IPS-NIHi7 (cell line): ENCODE measurements around the gene HBS1L.

Experiments
- DNase-seq: peaks from one replicate; pipeline ENCODE4 v3.0.0; 2012; ENCODE audit warnings: mixed read lengths; ENCODE audit errors: extremely low spot score

Gene HBS1L

DNA sequence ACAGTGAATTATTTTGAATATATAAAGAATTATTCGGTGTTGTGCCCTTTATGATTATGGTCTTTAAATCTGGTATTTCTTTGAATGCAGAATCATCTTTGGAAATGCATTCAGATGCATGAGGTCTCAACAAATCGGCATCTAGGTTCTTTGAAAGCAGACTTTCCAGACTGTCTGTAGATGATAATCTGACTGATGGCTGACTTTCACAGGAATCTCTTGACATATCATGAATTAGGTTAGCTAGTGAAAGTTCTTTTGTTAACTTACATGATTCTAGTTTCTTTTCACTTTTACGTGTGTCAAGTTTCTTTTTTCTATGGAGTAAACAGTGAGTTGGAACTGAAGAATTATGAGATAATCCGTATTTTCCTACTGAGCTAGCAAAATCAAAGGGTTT is 17.1 kb downstream of the HBS1L start:
- DNase-seq = no peak

DNA sequence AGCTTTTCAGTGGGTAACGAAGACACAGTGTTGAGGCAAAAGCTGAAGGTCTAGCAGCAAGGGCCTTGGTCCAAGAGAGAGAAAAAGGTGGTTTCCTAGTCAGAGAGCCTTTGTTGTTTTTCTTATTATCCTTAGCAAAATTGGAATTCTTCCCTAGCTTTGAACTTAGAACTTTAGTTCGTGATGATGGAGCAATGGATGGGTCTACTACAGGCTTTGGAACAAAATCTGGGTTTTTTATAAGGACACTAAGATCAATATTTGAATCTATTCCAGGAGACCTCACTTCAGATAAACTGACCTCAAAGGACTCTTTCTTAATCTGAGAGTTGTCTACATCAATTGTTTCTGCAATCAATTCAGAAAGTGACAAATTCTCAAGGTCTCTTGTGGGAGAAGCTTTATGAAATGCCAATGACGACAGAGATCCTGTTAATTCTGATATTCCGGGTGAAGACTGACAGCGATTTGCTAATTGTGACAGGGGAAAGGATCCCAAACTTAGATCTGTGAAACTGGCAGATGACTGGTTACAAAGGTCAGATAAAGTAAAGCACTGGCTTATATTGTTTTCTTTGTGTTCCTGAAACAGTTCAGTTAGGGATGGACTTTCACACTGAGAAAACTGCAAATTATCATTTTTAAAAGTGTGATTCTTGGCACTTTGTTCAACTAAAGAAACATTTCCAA is 17.7 kb downstream of the HBS1L start:
- DNase-seq = no peak

DNA sequence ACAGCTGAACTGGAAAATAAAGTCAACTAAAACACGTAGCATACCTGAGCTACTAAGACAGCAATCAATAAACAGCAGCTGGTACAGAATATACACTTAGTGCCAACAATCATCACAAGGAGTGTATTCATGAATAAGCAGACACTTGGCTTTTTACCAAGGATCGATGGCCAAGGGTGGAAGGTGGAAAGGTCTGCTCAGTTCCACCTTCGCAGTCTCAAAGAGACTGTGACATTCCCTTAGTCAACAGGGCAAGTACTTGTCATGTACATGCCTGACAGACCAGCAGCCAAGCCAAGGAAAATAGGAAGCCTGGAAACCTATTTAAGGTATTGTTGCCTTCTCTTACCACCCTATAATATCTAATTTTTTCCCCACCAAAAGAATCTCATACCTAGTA is 21.4 kb downstream of the HBS1L start:
- DNase-seq = no peak

DNA sequence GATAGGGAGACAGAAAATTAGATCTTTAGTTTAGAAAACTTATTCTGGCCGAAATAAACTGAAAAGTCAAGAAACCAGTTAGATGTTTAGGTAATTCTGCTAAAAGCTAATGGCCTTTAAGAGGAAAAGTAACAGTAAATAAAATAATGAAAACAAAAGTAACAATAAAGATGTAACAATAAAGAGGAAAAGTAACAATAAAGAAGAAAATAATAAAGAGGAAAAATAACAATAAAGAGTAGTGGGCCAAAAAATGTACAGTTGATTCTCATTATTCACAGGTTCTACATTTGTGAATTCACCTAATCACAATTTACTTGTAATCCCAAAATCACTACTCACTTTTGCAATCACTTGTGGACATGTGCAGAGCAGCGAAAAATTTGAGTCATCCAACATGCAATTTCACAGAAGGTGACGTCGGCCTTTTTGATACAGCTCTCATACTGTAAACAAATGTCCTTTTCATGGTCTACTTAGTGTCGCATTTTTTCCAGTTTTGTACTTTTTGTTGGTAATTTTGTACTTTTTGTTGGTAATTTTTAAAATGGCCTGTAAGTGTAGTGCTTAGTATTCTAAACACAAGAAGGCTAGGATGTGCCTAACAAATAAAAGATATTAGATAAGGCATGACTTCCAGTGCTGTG is 24.0 kb downstream of the HBS1L start:
- no peak for DNase-seq

DNA sequence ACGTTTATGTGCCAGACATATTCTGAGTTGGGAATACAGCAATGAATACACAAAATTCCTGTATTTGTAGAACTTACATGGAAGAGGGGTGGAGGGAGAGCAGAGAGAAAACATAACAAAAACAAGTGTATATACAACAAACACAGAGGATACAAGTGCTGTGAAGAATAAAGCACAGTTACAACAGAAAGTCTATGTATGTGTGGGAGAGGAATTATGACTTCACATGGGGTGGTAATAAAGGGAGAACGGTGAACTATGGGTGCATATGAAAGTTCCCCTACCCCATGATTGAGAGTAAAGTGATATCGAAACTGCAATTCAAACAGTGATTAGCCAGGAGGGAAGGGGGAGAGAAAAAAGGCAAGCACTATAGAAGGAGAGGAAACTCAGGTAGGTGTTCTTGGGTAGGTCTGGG is 24.6 kb downstream of the HBS1L start:
- no peak for DNase-seq

DNA sequence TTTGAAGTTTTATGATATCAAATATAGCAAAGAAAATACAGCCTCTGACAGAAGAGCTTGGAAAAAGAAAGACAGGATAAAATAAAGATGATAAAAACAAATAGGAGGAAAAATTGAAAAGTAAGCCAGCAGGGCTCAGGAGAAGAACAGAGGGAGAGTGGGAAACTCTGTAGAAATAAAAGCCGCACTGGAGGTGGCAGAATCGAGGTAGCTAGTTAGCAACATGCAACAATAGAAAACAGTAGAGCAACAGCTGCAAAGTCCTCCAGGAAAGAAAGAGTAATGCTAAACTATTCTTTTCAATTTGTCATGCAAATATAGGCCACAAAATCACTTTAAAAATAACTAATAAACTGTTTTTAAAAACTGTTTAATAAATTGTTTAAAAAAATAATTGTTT is 28.8 kb downstream of the HBS1L start:
- DNase-seq = peak; percentile 18

DNA sequence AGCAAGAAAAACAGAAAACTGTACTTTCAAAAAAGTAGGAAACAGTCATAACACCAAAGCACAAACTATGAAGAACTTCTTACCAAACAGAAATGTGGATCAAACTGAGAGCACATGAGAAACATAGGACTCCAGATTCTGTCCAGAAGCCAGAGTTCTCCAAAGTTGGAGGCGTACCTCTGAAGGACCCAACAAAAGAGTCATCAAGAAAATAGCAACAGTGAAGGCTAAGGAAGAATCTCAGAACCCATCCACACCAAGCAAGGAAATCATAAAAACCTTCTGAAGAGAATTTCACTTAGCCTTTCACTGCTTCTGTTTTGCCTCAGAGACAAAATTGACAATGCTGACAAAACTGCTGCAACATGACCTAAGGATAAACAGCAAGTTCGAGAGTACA is 29.4 kb downstream of the HBS1L start:
- DNase-seq = no peak

DNA sequence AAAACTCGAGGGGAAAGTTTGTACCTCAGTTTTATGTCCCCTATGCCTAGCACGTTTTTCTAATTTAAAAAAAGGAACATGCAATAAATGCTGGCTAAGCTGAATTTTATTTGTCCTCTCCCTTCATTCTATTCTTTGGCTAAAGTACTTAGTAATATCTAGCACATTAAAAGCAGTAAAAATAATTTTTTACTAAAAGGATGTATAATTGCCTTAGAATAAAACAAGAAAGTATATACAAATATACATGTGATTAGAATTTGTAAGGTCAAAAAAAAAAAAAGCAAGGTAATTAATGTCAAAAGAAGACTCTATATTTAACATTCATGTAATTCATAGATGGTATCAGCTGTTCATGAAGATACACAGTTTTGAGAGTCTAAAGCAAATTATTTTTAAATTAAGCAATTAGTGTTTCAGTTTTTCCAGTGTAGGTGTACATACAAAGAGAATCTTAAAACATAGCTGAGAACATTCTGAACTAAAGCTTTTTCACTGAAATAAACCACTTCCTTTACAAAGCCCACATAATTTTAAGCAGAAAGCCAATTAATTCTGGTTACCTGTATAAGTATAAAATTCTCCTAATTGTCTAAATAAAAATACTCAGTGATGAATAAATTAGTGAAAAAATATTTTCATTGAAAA is 32.4 kb downstream of the HBS1L start:
- no peak for DNase-seq

DNA sequence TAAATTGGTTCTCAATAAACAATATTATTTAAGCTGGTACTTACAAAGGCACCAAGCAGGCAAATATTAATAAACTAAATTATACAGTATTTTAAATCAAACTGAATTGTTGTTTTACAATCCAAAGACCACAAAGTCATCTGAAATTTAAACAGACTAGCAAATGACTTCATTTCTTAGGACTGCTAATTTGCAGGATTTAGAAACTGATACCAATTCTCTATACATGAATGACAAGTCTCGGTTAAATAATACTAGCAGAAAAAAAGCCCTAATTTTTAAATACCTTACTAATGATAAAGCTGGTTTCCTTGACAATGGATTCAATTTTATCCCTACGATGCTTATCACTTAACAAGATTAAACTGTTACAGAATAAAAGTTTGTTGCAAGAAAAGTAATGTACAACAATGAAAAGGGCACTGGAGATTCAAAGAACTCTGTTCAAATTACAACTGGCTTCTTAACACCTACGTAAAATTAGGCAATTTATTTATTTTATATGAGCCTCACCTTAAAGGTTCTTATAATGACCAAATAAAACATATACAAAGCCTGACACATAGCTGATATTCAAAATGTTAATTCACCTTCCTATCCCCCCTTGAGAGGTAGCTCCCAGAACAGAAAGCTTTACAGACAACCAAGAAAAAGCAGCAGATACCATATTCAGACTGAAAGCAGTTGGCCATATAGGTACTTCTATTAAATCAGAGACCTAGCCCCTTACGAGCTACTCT is 33.1 kb downstream of the HBS1L start:
- no peak for DNase-seq

DNA sequence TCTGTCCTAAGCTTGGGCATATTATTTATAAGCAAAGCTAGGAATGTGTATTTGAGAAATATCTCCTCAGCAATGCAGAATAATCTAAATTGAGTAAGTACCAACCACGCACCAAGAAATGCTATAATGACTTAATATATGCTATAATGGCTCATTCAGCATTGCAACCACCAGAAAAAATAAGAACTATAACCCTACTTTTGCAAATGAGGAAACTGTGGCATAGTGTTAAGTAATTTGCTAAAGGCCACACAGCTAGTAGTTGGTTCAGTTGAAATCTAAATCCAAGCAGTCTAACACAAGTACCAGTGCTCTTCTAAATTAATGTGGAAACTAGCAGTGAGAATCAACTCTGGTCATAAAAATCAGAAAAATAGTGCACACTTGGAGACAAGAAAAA is 35.7 kb downstream of the HBS1L start:
- DNase-seq = no peak

DNA sequence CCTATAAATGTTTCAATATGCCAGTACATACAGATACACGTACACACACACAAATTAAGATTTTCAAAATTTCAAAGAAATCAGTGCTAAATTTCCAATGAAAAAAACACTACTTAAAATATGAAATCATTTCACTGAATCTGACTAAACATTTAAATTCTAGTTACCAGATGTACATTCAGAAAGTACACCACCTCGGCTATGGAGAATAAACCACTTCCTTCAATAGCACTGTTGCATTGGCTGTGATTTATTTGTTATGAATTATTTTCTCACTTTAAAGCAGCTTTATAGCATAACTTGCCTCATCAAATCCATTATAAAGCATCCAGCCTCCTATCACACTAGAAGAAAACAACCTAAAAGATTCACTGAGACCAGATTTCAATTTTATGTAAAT is 36.6 kb downstream of the HBS1L start:
- DNase-seq = no peak

DNA sequence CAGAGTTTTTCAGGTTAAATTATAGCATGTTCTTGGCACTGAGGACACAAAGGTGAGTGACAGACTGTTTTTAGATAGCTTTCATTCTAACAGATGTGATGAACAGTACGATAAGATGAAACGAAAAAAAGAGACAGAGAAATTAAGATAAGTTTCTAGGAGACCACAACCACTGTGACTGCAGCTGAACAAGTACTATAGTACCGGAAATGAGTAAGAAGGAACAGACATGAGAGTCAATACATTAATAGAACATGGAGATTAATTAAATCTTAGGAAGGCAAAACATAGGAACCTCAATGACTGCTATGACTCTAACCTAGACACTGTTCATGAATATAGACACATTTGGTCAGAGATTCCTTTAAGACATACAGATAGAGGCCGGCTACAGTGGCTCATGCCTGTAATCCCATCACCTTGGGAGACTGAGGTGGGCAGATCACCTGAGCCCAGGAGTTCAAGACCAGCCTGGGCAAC is 40.2 kb downstream of the HBS1L start:
- DNase-seq = no peak

DNA sequence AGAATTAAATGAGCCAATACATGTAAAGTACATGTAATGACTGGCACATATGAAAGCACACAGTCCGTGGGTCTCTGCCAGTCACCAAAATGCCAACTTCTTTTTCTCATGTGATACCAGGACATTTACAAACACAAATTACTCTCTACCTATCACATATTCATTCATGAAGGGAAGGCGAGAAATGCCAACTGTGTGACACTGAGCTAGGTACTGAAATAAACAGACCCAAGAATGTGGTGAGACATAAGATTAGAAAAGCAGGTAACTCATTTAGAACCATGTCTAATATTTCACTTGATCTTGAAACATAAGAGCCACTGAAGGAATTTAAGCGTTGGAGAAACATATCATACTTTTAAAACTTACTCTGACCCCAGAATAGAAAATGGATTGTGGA is 41.4 kb downstream of the HBS1L start:
- DNase-seq = no peak

DNA sequence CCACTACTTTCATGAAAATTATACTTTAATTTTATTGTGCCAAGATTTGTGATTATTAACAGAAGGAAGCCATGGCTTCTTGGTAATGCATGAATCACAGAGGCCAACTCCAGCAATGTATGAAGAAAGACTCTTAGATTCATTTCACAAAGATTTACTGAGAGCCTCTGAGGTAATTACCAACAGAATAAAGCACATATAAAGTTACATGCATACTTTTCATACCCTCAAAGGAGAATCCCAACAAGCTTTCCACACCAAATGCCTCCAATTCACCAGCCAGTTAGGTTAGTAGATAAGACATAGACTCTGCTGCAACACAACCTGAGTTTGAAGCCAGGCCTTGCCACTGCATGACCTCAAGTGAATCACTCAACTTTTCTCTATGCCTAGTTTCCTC is 41.9 kb downstream of the HBS1L start:
- DNase-seq = no peak

DNA sequence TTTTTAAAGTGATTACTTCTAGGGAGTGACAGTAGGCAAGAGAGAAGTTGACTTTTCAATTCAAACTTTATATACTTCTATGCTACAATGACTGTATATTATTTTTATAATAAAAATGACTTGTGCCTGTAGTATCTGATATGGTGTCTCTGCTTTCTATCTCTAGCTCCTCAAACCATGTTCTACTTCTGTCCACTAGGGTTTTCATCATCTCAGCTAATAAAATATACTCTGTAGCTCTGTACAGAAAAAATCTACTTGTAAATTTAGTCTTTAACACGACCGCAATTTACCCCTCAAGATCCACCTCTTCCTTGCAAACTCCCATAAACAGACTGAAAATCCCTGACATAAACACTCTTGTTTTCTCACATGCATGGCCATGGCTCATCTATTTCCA is 42.3 kb downstream of the HBS1L start:
- DNase-seq = no peak

DNA sequence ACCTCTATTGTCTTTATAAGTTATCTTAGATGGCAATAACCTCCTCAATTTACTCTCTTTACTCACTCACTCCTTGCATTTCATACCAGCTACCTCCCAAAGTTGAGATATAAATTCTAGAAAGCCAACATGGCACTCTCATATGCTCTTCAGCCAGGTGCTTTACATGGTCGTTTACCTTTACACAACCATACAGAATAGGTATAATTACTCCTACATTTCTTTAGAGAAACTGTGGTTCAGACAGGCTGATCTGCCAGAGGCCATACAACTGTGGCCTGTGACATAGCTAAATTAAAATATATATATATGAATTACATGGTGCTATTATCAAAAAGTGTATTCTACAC is 45.7 kb downstream of the HBS1L start:
- no peak for DNase-seq

DNA sequence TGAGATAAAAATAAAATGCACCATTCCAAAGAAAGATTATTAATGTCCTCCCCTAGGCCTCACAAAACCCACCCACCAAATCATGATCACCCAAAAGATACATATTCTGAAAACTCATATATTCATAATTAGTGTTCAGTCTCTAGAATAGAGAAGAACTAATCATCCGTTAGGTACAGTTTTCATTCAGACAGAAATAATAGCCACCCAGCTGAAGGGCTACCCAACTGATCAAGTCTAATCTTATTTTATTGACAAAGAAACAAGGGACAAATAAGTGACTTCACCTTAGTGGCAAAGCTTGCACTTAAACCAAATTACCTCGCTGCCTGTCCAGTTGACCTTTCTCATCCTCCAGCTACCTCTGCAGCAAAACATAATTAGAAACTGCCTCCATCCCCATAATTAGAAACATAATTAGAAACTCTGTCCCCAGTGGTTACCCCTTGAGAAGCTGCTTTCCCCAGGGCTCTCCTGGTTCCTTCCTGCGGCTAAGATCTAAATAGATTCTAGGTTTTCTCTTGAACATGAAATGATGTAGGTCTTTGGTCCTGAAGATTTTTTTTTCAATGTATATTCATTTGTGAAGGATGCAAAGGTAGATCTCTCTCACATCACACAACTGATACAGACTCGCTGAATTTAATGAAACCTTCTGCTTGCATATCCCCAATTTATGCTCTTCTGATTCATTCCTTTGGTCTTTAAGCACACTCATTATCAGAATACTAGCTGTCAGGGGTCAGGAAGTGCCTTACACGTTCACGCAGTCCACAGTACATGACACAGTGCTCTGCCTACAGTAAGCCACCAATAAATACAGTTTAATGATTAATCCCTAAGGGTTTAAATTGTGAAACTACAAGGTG is 46.3 kb downstream of the HBS1L start:
- no peak for DNase-seq

DNA sequence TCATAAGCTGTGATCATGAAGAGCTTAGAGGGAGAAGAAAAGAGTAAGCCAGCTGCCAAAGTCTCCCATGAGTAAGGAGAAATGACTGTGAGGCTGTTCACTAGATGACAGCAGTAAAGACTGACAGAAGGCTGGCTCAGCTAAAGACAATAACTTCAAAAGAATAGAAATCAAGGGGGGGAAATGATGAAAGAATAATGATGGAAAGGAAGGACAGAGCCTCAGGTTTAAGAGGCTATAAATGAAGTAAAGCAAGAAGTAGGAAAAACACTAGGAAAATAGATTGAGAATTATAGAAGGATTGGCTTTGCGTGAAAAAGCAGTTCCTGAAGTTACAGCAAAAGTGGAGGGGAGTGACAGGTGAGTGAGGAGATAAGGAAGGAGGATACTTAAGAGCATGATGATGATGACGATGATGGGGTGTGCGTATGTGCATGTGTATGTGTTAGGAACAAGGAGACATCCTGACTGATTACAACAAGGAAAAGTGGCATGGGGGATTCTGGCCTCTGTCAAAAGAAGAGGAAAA is 48.2 kb downstream of the HBS1L start:
- DNase-seq = no peak

DNA sequence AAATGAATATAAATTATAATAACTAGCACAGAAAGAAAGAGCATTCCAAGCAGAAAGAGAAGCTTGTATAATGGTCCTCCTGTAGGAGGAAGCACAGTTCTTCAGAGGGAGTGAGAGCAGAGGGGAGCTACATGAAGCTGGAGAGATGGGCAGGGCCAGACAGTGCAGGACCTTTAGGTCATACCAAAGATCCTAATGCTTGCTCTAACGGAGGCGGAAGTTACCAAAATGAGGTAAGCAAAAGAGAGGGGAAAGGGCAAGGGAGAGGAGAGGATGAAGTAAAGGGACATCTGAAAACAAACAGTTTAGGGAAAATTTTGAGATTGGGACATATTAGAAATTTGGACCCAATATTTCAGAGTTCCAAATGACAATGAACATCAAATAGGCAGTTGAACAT is 50.2 kb downstream of the HBS1L start:
- no peak for DNase-seq

DNA sequence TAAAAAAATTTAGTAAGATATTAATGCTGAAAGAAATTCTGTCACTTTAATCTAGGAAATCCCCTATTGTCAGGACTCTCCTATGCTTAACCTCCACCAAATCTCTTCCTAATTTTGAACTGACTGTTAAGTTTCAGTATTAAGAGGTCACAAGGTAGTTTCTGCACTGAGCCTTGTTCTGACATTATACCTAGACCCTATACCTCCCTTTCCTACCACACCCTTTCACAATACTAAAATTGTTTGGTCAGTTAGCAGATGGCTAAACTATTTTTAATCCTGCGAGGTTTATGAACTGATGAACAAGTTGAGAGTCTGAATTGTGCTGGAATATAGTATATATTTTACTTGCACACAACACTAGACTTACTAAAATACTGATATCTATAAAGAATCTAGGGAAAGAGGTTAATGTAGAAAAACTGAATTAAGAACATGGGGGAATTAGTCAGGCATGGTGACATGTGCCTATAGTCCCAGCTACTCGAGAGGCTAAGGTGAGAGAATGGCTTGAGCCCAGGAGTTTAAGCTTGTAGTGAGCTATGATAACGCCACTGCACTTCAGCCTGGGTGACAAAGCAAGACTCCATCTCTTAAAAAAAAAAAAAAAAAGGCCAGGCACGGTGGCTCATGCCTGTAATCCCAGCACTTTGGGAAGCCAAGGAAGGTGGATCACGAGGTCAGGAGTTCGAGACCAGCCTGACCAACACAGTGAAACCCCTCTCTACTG is 51.5 kb downstream of the HBS1L start:
- no peak for DNase-seq
